PC-3 (cell line): ENCODE measurements around the gene PNP. TPM values are rescaled to one million over a fixed set of nuclear protein-coding genes. Genes with fewer than 3 reads are reported as not detected.

Experiments used
- ATAC-seq: fragments of 200-7000 bp; cut with Tn5 transposase; 2 replicates; pipeline ENCODE4 v1.9.1; 2020; ENCODE audit warnings: mild to moderate bottlenecking, moderate library complexity
- BruUV-seq: library from RNA; stranded (reverse); fragments of 400-500 nt; replicated peaks from 2 replicates; lab custom pipeline; 2021; lab: Mats Ljungman, UMichigan
- CTCF ChIA-PET: fragments of 300-600 bp; sonication (Branson Sonifier 250); formaldehyde crosslinking; loops from one replicate; lab custom pipeline; 2022; ENCODE audit warnings: antibody characterized with exemption; lab: Charles Lee
- POLR2A ChIA-PET: fragments of 300-600 bp; sonication (Branson Sonifier 250); formaldehyde crosslinking; loops from one replicate; lab custom pipeline; 2022; ENCODE audit warnings: antibody characterized with exemption; ENCODE audit not compliant: unreplicated experiment; lab: Charles Lee
- DNase-seq: peaks from one replicate; pipeline ENCODE4 v3.0.0-alpha.2; 2015
- H2AFZ ChIP-seq: fragments of 300-600 bp; sonication (generic); 2 replicates; pipeline ENCODE4 v1.6.0; 2016; ENCODE audit warnings: antibody characterized with exemption, low read length
- H3F3A ChIP-seq: fragments of 300-600 bp; sonication (generic); one replicate; pipeline ENCODE4 v1.6.0; 2017; ENCODE audit warnings: antibody characterized with exemption, low read length, control low read depth, mild to moderate bottlenecking; ENCODE audit not compliant: unreplicated experiment
- H3K27ac ChIP-seq: fragments of 300-600 bp; sonication (generic); 2 replicates; pipeline ENCODE4 v1.5.1; 2016; ENCODE audit warnings: mild to moderate bottlenecking, low read length
- H3K27me3 ChIP-seq: fragments of 300-600 bp; sonication (generic); 2 replicates; pipeline ENCODE4 v1.6.1; 2016; ENCODE audit warnings: low read length, mixed read lengths
- H3K36me3 ChIP-seq: fragments of 300-600 bp; sonication (generic); 2 replicates; pipeline ENCODE4 v1.6.1; 2016; ENCODE audit warnings: low read depth, mixed run types, low read length, mixed read lengths
- H3K4me1 ChIP-seq: fragments of 300-600 bp; sonication (generic); 2 replicates; pipeline ENCODE4 v1.5.1; 2016; ENCODE audit warnings: low read length; ENCODE audit not compliant: insufficient read depth
- H3K4me2 ChIP-seq: fragments of 300-600 bp; sonication (generic); 2 replicates; pipeline ENCODE4 v1.6.0; 2016; ENCODE audit warnings: low read length
- H3K4me3 ChIP-seq: fragments of 300-600 bp; sonication (generic); 2 replicates; pipeline ENCODE4 v1.5.1; 2016; ENCODE audit warnings: mild to moderate bottlenecking, low read length, mixed read lengths
- H3K79me2 ChIP-seq: fragments of 300-600 bp; sonication (generic); 2 replicates; pipeline ENCODE4 v1.6.1; 2017; ENCODE audit warnings: low read length, mixed read lengths
- H3K9ac ChIP-seq: fragments of 300-600 bp; sonication (generic); 2 replicates; pipeline ENCODE4 v1.6.0; 2016; ENCODE audit warnings: mild to moderate bottlenecking, low read length
- H3K9me2 ChIP-seq: fragments of 300-600 bp; sonication (generic); replicated peaks from 2 replicates; pipeline ENCODE4 v1.6.1; 2016; ENCODE audit warnings: mixed run types, low read length, mixed read lengths
- H3K9me3 ChIP-seq: fragments of 300-600 bp; sonication (generic); 2 replicates; pipeline ENCODE4 v1.6.1; 2016; ENCODE audit warnings: low read length, mixed read lengths
- H4K20me1 ChIP-seq: fragments of 300-600 bp; sonication (generic); 2 replicates; pipeline ENCODE4 v1.6.1; 2016; ENCODE audit warnings: low read length, mixed read lengths
- EZH2 ChIP-seq: fragments of 300-600 bp; sonication (generic); IDR thresholded peaks from one replicate; pipeline ENCODE4 v1.6.1; 2017; ENCODE audit warnings: antibody characterized with exemption, mild to moderate bottlenecking, low read length; ENCODE audit not compliant: unreplicated experiment
- EZH2phosphoT487 ChIP-seq: fragments of 300-600 bp; sonication (generic); IDR thresholded peaks from 2 replicates; pipeline ENCODE4 v1.6.1; 2018; ENCODE audit warnings: mild to moderate bottlenecking, antibody characterized with exemption, low read length, borderline replicate concordance
- intact Hi-C: fragments of 100-400 bp; cut with micrococcal nuclease; formaldehyde crosslinking; loops from 2 replicates; pipeline ENCODE4 v1.9.0; 2023
- total RNA-seq: library from RNA; depleted of rRNA; stranded (reverse); fragments of >200 nt; gene quantifications from 2 replicates; pipeline ENCODE4 v1.2.3, GENCODE V29; 2014
- TF ChIP-seq, protein P1 (sequence below): fragments of 300-600 bp; sonication (generic); conservative IDR thresholded peaks from 2 replicates; pipeline ENCODE4 v1.5.1; 2017; ENCODE audit warnings: antibody characterized with exemption, low read depth, mild to moderate bottlenecking, low read length

The PNP gene
- total RNA-seq, 1 experiment from 2014 or later = 118 TPM

DNA sequence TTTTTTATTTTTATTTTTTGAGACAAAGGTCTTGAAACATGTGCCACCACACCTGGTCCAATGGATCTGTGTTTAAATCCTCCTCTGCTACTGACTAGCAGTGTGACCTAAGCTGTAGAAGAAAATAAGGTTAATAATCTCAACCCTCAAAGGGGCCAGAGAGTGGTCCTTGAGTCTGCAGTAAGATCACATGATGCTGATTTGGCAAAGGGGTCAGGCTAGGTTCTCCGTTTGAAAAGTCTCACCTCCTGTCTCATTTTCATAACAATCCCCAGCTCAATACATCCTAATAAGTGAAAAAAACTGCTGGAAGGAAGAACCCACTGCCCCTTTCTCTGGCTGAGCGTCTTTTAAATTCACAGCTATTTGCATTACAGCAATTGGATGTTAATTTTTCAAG, 47.9 kb upstream of the PNP start:
- no peaks in the 10 kb centered on the region for H3K9me2 ChIP-seq
- no peaks in the 10 kb centered on the region for H3K27me3 ChIP-seq
- DNase-seq (no peak), ATAC-seq (no peak)
- H3K9ac ChIP-seq = no peak overlapping the region
- H3K4me1 ChIP-seq = peaks cover 23% of the 10 kb centered on the region
- H4K20me1 ChIP-seq = no peaks in the 10 kb centered on the region
- no peaks in the 10 kb centered on the region for H3K79me2 ChIP-seq
- intact Hi-C loops = no loop called here
- BruUV-seq = no TSS peak
- H3F3A ChIP-seq = peaks cover 3% of the 10 kb centered on the region
- H3K4me2 ChIP-seq = no peak overlapping the region
- no peak overlapping the region for H3K27ac ChIP-seq
- no peak for TF ChIP-seq EZH2phosphoT487
- TF ChIP-seq, protein P1, sequence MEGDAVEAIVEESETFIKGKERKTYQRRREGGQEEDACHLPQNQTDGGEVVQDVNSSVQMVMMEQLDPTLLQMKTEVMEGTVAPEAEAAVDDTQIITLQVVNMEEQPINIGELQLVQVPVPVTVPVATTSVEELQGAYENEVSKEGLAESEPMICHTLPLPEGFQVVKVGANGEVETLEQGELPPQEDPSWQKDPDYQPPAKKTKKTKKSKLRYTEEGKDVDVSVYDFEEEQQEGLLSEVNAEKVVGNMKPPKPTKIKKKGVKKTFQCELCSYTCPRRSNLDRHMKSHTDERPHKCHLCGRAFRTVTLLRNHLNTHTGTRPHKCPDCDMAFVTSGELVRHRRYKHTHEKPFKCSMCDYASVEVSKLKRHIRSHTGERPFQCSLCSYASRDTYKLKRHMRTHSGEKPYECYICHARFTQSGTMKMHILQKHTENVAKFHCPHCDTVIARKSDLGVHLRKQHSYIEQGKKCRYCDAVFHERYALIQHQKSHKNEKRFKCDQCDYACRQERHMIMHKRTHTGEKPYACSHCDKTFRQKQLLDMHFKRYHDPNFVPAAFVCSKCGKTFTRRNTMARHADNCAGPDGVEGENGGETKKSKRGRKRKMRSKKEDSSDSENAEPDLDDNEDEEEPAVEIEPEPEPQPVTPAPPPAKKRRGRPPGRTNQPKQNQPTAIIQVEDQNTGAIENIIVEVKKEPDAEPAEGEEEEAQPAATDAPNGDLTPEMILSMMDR = no peak
- no peak for TF ChIP-seq EZH2
- CTCF ChIA-PET = no interaction called here
- no peaks in the 10 kb centered on the region for H3K36me3 ChIP-seq
- no peaks in the 10 kb centered on the region for H3K9me3 ChIP-seq
- H2AFZ ChIP-seq = no peak overlapping the region
- POLR2A ChIA-PET = no interaction called here
- no peak overlapping the region for H3K4me3 ChIP-seq

DNA sequence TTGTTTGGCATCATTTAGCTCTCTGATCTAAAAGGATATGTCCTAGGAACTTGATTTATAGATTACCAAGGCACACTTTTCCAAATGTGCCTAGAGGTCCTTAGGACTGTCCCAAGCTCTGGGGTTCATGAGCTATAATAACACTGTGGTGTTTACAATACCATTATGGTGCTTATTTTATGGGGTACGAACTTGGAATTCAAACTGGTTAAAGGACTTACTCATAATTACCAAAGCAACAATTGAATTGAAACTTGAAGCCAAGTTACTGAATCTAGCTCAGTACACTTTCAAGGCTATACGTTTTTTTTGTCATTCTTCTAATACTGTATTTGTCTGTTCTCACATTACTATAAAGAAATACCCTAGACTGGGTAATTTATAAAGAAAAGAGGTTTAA, 46.3 kb upstream of the PNP start:
- no peak overlapping the region for H3K27ac ChIP-seq
- intact Hi-C loops = no loop called here
- TF ChIP-seq EZH2phosphoT487 (no peak), EZH2 (no peak)
- TF ChIP-seq, protein P1 = no peak
- no peak overlapping the region for H3K4me3 ChIP-seq
- peaks cover 3% of the 10 kb centered on the region for H3F3A ChIP-seq
- ChIA-PET CTCF (no interaction called here), POLR2A (interaction anchor here (0.6 kb wide), 1 partner anchor 40 kb away, joined by 6 read pairs; no protein-coding TSS in a partner anchor)
- no peak for ATAC-seq
- H2AFZ ChIP-seq = no peak overlapping the region
- no peaks in the 10 kb centered on the region for H4K20me1 ChIP-seq
- H3K4me2 ChIP-seq = no peak overlapping the region
- no peaks in the 10 kb centered on the region for H3K27me3 ChIP-seq
- no peak overlapping the region for H3K9ac ChIP-seq
- H3K79me2 ChIP-seq = no peaks in the 10 kb centered on the region
- H3K36me3 ChIP-seq = no peaks in the 10 kb centered on the region
- no peaks in the 10 kb centered on the region for H3K9me2 ChIP-seq
- DNase-seq = no peak
- peaks cover 15% of the 10 kb centered on the region for H3K4me1 ChIP-seq
- no peaks in the 10 kb centered on the region for H3K9me3 ChIP-seq
- no TSS peak for BruUV-seq

DNA sequence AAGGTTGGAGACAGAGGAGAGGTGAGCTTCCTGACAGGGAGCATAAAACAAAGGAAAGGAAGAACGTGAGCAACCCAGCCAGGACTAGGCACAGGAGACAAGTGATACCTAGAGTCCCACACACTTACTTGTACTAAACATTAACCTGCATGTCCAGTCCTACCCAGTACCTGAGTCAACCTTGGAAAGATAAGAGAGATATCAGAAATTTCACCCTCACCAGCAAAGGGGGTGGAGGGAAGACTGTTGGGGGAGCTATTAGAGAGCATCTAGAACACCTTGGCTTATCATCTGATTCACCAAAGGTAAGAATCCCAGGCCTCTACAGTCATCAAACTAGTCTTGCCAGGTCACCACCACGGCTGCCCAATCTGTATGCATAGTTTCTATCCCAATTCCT, 44.4 kb upstream of the PNP start:
- no peaks in the 10 kb centered on the region for H3K27me3 ChIP-seq
- ChIA-PET CTCF (no interaction called here), POLR2A (no interaction called here)
- peaks cover 5% of the 10 kb centered on the region; the same call in 1 of the 2 replicates for H3K4me1 ChIP-seq
- H3F3A ChIP-seq = no peaks in the 10 kb centered on the region
- no peak overlapping the region for H3K9ac ChIP-seq
- no TSS peak for BruUV-seq
- no peaks in the 10 kb centered on the region for H3K36me3 ChIP-seq
- TF ChIP-seq, protein P1 = no peak
- TF ChIP-seq EZH2phosphoT487 (no peak), EZH2 (no peak)
- no peak for ATAC-seq
- H2AFZ ChIP-seq = no peak overlapping the region
- H3K4me2 ChIP-seq = no peak overlapping the region
- H3K27ac ChIP-seq = no peak overlapping the region
- H3K9me2 ChIP-seq = no peaks in the 10 kb centered on the region
- H3K4me3 ChIP-seq = no peak overlapping the region
- no peaks in the 10 kb centered on the region for H3K79me2 ChIP-seq
- intact Hi-C loops = no loop called here
- DNase-seq = no peak
- no peaks in the 10 kb centered on the region for H4K20me1 ChIP-seq
- H3K9me3 ChIP-seq = no peaks in the 10 kb centered on the region
